ENCODE measurements around the gene PAK1IP1. TPM values are rescaled to one million over a fixed set of nuclear protein-coding genes. Genes with fewer than 3 reads are reported as not detected.
A peak's percentile ranks its signal among the peaks of the same experiment; 100 is the strongest.
"Not testable (repeated sequence)": the region's sequence is repeated elsewhere in the genome, so short reads cannot be mapped to it uniquely, and the experiment has no call there.

PAK1IP1 gene
- 12.2 and 25.5 TPM in 2 replicates for total RNA-seq

GRCh38 chr6:10694302-10695085 lies at the start of gene PAK1IP1, which contains the start of gene C6orf52:
TSS of gene PAK1IP1 (plus strand) at chr6:10694972. CDS start at chr6:10694986, 14 bp downstream.
TSS of gene C6orf52 (minus strand) at chr6:10694616. CDS start at chr6:10687550, 7,066 bp downstream.
- FAIRE-seq (no peak), DNase-seq (ENCODE audit: low read depth) (peak; percentile 87)
- H3K27me3 ChIP-seq (ENCODE audit: control insufficient read depth, insufficient read depth, low read length) = no peaks in the 10 kb centered on the region
- peaks cover 5% of the 10 kb centered on the region for H3K36me3 ChIP-seq (ENCODE audit: control insufficient read depth, insufficient read depth, low read length)
- TF ChIP-seq CTCF (IDR thresholded peaks at IDR 0.05; ENCODE audit: insufficient read depth, low read length, severe bottlenecking) = no peak
- peak within 1 kb of the TSS; percentile 68 for H3K4me3 ChIP-seq (ENCODE audit: low read depth, low read length)

GRCh38 chr6:10655508-10656055 lies 39.2 kb upstream of the PAK1IP1 start:
- peak; percentile 43 for FAIRE-seq

GRCh38 chr6:10658910-10659698 lies 35.7 kb upstream of the PAK1IP1 start:
- DNase-seq (ENCODE audit: low read depth) = no peak
- no peak for FAIRE-seq
- H3K27me3 ChIP-seq (ENCODE audit: control insufficient read depth, insufficient read depth, low read length) = no peaks in the 10 kb centered on the region
- no peak for TF ChIP-seq CTCF (IDR thresholded peaks at IDR 0.05; ENCODE audit: insufficient read depth, low read length, severe bottlenecking)
- H3K36me3 ChIP-seq (ENCODE audit: control insufficient read depth, insufficient read depth, low read length) = no peaks in the 10 kb centered on the region
- H3K4me3 ChIP-seq (ENCODE audit: low read depth, low read length) = no peak overlapping the region

More at GRCh38 chr6:10655508-10656055, 39.2 kb upstream of the PAK1IP1 start:
- H3K36me3 ChIP-seq (ENCODE audit: control insufficient read depth, insufficient read depth, low read length) = no peaks in the 10 kb centered on the region
- no peak overlapping the region for H3K4me3 ChIP-seq (ENCODE audit: low read depth, low read length)
- no peak for DNase-seq (ENCODE audit: low read depth)
- no peaks in the 10 kb centered on the region for H3K27me3 ChIP-seq (ENCODE audit: control insufficient read depth, insufficient read depth, low read length)
- TF ChIP-seq CTCF (IDR thresholded peaks at IDR 0.05; ENCODE audit: insufficient read depth, low read length, severe bottlenecking) = no peak

- FAIRE-seq (no peak), DNase-seq (ENCODE audit: low read depth) (no peak)
- TF ChIP-seq CTCF (IDR thresholded peaks at IDR 0.05; ENCODE audit: insufficient read depth, low read length, severe bottlenecking) = no peak
- Histone ChIP-seq H3K36me3 (ENCODE audit: control insufficient read depth, insufficient read depth, low read length) (no peaks in the 10 kb centered on the region), H3K4me3 (ENCODE audit: low read depth, low read length) (peak overlapping the region; percentile 14), H3K27me3 (ENCODE audit: control insufficient read depth, insufficient read depth, low read length) (no peaks in the 10 kb centered on the region)
Measured at GRCh38 chr6:10659699-10660348, 34.9 kb upstream of the PAK1IP1 start.

- H3K4me3 ChIP-seq (ENCODE audit: low read depth, low read length); FAIRE-seq; H3K36me3 ChIP-seq (ENCODE audit: control insufficient read depth, insufficient read depth, low read length); H3K27me3 ChIP-seq (ENCODE audit: control insufficient read depth, insufficient read depth, low read length); DNase-seq (ENCODE audit: low read depth): not testable (repeated sequence)
Measured at GRCh38 chr6:10660431-10661191, 34.2 kb upstream of the PAK1IP1 start.

Measured in bronchial epithelial cell (primary cell).